DND-41 (cell line): ENCODE measurements around the gene AEN.

Experiments
- EZH2 ChIP-seq: IDR thresholded peaks from 3 replicates; pipeline ENCODE4 v1.6.1; 2012; ENCODE audit warnings: borderline replicate concordance, low read depth, mild to moderate bottlenecking, moderate library complexity, low read length, inconsistent platforms; ENCODE audit not compliant: severe bottlenecking
- TF ChIP-seq, protein P1 (sequence below): IDR thresholded peaks from 2 replicates; pipeline ENCODE4 v1.5.1; 2012; ENCODE audit warnings: borderline replicate concordance, low read length, moderate library complexity, mild to moderate bottlenecking; ENCODE audit not compliant: poor library complexity, severe bottlenecking; ENCODE audit errors: extremely low read depth

DNA sequence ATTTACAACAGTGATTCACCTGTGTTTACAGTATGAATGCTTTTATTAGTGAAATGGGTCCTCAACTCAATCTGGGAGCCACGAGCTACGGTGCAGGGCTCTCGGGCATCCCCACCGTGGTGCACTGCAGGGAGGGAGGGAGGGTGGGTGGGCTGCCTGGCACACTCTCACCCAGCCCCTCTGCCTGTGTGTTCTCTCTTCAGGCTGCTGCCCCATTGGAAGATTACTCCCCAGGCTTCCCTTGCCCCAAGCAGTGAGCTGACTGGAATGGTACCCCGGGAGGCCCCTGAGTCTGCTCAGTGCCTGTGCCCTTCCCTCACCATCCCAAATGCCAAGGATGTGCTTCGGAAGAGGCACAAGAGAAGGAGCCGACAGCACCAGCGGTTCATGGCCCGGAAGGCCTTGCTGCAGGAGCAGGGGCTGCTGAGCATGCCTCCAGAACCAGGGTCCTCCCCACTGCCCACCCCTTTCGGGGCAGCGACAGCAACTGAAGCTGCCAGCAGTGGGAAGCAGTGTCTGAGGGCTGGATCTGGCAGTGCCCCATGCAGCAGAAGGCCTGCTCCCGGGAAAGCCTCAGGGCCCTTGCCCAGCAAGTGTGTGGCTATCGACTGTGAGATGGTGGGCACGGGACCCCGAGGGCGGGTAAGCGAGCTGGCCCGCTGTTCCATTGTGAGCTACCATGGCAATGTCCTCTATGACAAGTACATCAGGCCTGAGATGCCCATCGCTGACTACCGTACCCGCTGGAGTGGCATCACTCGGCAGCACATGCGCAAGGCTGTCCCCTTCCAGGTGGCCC, 5.0 kb downstream of the AEN start:
- TF ChIP-seq, protein P1, sequence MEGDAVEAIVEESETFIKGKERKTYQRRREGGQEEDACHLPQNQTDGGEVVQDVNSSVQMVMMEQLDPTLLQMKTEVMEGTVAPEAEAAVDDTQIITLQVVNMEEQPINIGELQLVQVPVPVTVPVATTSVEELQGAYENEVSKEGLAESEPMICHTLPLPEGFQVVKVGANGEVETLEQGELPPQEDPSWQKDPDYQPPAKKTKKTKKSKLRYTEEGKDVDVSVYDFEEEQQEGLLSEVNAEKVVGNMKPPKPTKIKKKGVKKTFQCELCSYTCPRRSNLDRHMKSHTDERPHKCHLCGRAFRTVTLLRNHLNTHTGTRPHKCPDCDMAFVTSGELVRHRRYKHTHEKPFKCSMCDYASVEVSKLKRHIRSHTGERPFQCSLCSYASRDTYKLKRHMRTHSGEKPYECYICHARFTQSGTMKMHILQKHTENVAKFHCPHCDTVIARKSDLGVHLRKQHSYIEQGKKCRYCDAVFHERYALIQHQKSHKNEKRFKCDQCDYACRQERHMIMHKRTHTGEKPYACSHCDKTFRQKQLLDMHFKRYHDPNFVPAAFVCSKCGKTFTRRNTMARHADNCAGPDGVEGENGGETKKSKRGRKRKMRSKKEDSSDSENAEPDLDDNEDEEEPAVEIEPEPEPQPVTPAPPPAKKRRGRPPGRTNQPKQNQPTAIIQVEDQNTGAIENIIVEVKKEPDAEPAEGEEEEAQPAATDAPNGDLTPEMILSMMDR = no peak
- no peak for TF ChIP-seq EZH2
